Psoas muscle (tissue), 8 donors: Measurements from ENCODE around the gene GSTA3. TPM values are rescaled to one million over a fixed set of nuclear protein-coding genes. Genes with fewer than 3 reads are reported as not detected.
"Not testable (repeated sequence)": the region's sequence is repeated elsewhere in the genome, so short reads cannot be mapped to it uniquely, and the experiment has no call there.

Experiments used
- ATAC-seq, 4 donors: fragments of 200-7000 bp; cut with Tn5 transposase; one replicate each; pipeline ENCODE4 v1.9.1; 2020; ENCODE audit warnings: moderate library complexity in 3 of 4, mild to moderate bottlenecking in 2 of 4
- DNase-seq, 2 donors: peaks; one replicate each; pipeline ENCODE4 v3.0.0-alpha.2; 2020
- H3K27ac ChIP-seq: fragments of 200-600 bp; one replicate; pipeline ENCODE4 v1.8.0; 2022
- H3K27me3 ChIP-seq, 3 donors: fragments of 200-600 bp in 1 of 3; one replicate each; pipeline versions ENCODE4 v1.6.1 to v1.8.0; 2013 to 2022; ENCODE audit warnings: low read length in 2 of 3, mild to moderate bottlenecking in 2 of 3, moderate library complexity in 1 of 3; ENCODE audit not compliant: insufficient read depth in 3 of 3
- H3K36me3 ChIP-seq, 2 donors: fragments of 200-600 bp in 1 of 2; one replicate each; pipeline versions ENCODE4 v1.6.1 to v1.8.0; 2013 to 2022; ENCODE audit warnings: low read depth in 1 of 2, mild to moderate bottlenecking in 1 of 2, moderate library complexity in 1 of 2; ENCODE audit not compliant: insufficient read depth in 1 of 2
- H3K4me1 ChIP-seq: fragments of 200-600 bp; one replicate; pipeline ENCODE4 v1.8.0; 2022
- H3K4me3 ChIP-seq: fragments of 200-600 bp; one replicate; pipeline ENCODE4 v1.8.0; 2022; ENCODE audit warnings: mild to moderate bottlenecking
- H3K9me3 ChIP-seq: fragments of 200-600 bp; one replicate; pipeline ENCODE4 v1.8.0; 2022
- CTCF ChIP-seq: fragments of 200-600 bp; IDR thresholded peaks from one replicate; pipeline ENCODE4 v1.8.0; 2022; ENCODE audit warnings: antibody characterized with exemption
- WGBS, 3 donors: extraction: QIAGEN DNeasy Blood & Tissue Kit; methylation state at CpG; one replicate each; pipeline versions ENCODE4 v1.1.6 to v1.1.7; 2013; 5-methylcytosine and 5-hydroxymethylcytosine counted together
- intact Hi-C, 2 donors: fragments of 100-400 bp; cut with DNase I; formaldehyde crosslinking; loops; one replicate each; pipeline versions ENCODE4 v1.11.0 to v1.14.2; 2022
- polyA plus RNA-seq, 3 donors: library from polyadenylated mRNA; stranded (reverse); fragments of 200-250 nt; gene quantifications; one replicate each; pipeline ENCODE4 v1.2.3, GENCODE V29; 2013
- total RNA-seq, 4 donors: library from RNA; stranded (reverse); fragmentation: NEBNext Ultra II Directional in 2 of 4; extraction: Animal tissue kit (Norgen Biotek cat#: 25700) in 2 of 4; gene quantifications; one replicate each; pipeline versions ENCODE4 v1.2.1 to v1.2.4, GENCODE V29; 2021 to 2023
- donor health status: healthy with polysubstance abuse.
- donor health status: DM: no; HTN: no; CAD: no; lungs with moderate emphysema.
- donor health status: Bipolar disorder and iron deficiency.
- donor health status: healthy.
- donor health status: DM: yes; HTN: yes; CAD: no.
- donor health status: DM: no; HTN: no; CAD: no.
- donor health status: DM: no; HTN: no; CAD: no.
- donor health status: DM: yes; HTN: yes; CAD: no.

The GSTA3 gene
- total and polyA plus RNA-seq, 7 donors: not detected

- Histone ChIP-seq H3K36me3 (no peaks in the 10 kb centered on the region), H3K27ac (no peak overlapping the region), H3K27me3 (no peaks in the 10 kb centered on the region), H3K4me1 (no peaks in the 10 kb centered on the region), H3K9me3 (no peaks in the 10 kb centered on the region), H3K4me3 (no peak overlapping the region)
- no peak for ATAC-seq
- no peak for DNase-seq
- no peak for TF ChIP-seq CTCF
- 58 to 66% (median 63%) methylated on average over 2 of the region's 2 CpGs for WGBS, 3 donors
- intact Hi-C loops: no loop called here
These were observed 31.7 kb downstream of the GSTA3 start for GRCh38 chr6:52877786-52878185.

GRCh38 chr6:52877168-52877567 is 32.3 kb downstream of the GSTA3 start:
- Histone ChIP-seq H3K36me3 (no peaks in the 10 kb centered on the region), H3K4me1 (no peaks in the 10 kb centered on the region), H3K9me3 (no peaks in the 10 kb centered on the region), H3K27ac (no peak overlapping the region), H3K4me3 (no peak overlapping the region), H3K27me3 (no peaks in the 10 kb centered on the region)
- DNase-seq: no peak
- peak in 1 of 4 donors; percentile 80 for ATAC-seq
- TF ChIP-seq CTCF: no peak
- WGBS, 3 donors: 70 to 72% (median 70%) methylated on average over 3 of the region's 3 CpGs
- intact Hi-C loops: no loop called here

GRCh38 chr6:52876056-52876787 is 33.3 kb downstream of the GSTA3 start:
- Histone ChIP-seq H3K4me1 (no peaks in the 10 kb centered on the region), H3K36me3 (no peaks in the 10 kb centered on the region), H3K9me3 (no peaks in the 10 kb centered on the region), H3K27me3 (no peaks in the 10 kb centered on the region), H3K4me3 (no peak overlapping the region), H3K27ac (no peak overlapping the region)
- 83 to 86% (median 85%) methylated on average over 7 of the region's 7 CpGs for WGBS, 3 donors
- DNase-seq: no peak
- intact Hi-C loops: no loop called here
- TF ChIP-seq CTCF: no peak
- ATAC-seq: no peak

GRCh38 chr6:52872031-52872430 is 37.5 kb downstream of the GSTA3 start:
- ATAC-seq (no peak), DNase-seq (no peak)
- Histone ChIP-seq H3K4me3 (no peak overlapping the region), H3K27me3 (no peaks in the 10 kb centered on the region), H3K9me3 (no peaks in the 10 kb centered on the region), H3K36me3 (no peaks in the 10 kb centered on the region), H3K27ac (no peak overlapping the region), H3K4me1 (no peaks in the 10 kb centered on the region)
- intact Hi-C loops: no loop called here
- WGBS, 3 donors: 51 to 57% (median 52%) methylated on average over 4 of the region's 4 CpGs
- no peak for TF ChIP-seq CTCF

DNA sequence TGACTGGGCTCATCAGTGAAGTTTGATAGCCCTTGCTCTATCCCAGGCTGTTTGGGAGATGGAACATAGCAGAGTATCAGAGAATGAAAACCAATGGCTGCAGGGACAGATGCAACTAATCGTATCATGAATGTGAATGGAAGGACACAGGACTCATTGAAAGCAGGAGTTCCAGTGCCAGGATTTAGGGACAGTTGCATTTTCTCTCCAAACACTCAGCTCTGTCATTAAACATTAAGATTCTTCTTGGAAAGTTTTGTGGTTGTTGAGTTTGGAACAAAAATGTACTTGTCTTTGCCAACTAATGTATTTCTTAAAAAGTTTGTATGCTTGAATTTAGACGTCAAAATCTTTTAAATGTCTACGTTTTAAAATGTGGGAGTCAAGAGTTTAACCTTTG is 37.9 kb downstream of the GSTA3 start:
- intact Hi-C loops: no loop called here

DNA sequence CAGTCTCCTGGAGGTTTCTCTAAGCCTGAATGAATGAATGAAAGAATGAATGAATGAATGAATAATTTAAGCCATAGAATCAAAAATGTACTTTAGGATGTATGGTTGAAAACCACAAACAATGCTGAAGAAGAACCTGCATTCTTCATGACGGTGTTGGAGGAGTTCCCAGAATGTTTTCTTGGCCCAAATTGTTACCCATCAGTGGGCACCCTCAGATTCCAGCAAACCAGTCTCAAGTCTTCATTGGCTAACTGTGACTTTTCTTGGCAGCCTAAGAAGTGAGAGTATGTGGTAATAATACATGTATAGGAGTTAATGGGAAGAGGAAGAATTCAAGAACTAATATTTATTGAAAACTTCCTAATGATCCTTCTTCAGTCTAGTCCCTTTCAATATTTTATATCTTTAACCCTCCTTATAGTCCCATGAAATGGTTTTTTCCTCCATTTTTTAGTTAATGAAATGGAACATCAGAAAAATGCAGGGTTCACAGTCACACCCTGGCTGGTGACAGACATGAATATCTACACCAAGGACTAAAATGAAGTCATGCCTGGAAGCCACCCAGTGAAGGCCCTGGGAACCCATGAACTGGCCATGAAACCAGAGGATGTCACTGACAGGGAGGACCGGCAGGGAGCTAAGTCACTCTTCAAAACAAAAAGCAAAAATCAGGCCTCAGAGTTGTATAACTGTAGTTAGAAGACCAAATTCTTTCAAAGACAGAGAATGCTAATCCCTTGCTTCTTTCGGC is 39.0 kb downstream of the GSTA3 start:
- H3K4me1 ChIP-seq, H3K4me3 ChIP-seq, intact Hi-C loops, H3K9me3 ChIP-seq, H3K27ac ChIP-seq, ATAC-seq, H3K27me3 ChIP-seq, DNase-seq, H3K36me3 ChIP-seq: not testable (repeated sequence)
- WGBS, 3 donors: 51 to 60% (median 58%) methylated on average over 3 of the region's 3 CpGs

More for the DNA sequence above, 37.9 kb downstream of the GSTA3 start:
- DNase-seq (no peak), ATAC-seq (no peak)
- H3K4me3 ChIP-seq: no peak overlapping the region
- 61 to 63% (median 62%) methylated on average over 3 of the region's 3 CpGs for WGBS, 3 donors
- H3K4me1 ChIP-seq: no peaks in the 10 kb centered on the region
- no peak overlapping the region for H3K27ac ChIP-seq
- no peak for TF ChIP-seq CTCF
- H3K9me3 ChIP-seq: no peaks in the 10 kb centered on the region
- no peaks in the 10 kb centered on the region for H3K27me3 ChIP-seq
- no peaks in the 10 kb centered on the region for H3K36me3 ChIP-seq

DNA sequence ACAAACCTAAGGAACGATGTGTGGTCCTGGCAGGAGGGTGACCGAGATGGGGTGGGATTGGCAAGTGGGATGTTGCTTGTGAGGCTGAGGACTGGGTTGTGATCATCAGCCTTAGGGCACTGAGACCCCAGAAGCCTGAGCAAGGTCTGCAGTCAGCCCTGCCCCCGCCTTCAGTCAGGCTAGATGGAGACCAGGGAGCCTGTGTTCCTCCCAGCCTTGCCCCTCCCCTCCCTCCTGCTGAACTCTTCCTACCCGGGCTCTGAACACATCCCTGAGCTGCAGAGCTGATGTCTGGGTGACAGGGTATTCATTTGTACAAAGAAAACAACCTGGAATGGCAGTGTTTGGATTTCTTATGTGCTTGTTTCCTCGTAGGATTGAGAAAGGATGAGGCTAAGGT is 40.6 kb downstream of the GSTA3 start:
- H3K4me3 ChIP-seq, H3K27ac ChIP-seq, ATAC-seq, DNase-seq, H3K36me3 ChIP-seq, H3K9me3 ChIP-seq, intact Hi-C loops, H3K27me3 ChIP-seq, H3K4me1 ChIP-seq: not testable (repeated sequence)
- WGBS, 3 donors: 57 to 64% (median 63%) methylated on average over 5 of the region's 5 CpGs
